Measurements from ENCODE around the gene ODAD2. TPM values are rescaled to one million over a fixed set of nuclear protein-coding genes. Genes with fewer than 3 reads are reported as not detected.
"Not testable (repeated sequence)": the region's sequence is repeated elsewhere in the genome, so short reads cannot be mapped to it uniquely, and the experiment has no call there.

ODAD2 gene
- total RNA-seq, 2 experiments from 2014 or later, result not detected

- DNase-seq (no peak), ATAC-seq (ENCODE audit: poor library complexity) (no peak)
- peaks cover 2% of the 10 kb centered on the region for H3K4me1 ChIP-seq (ENCODE audit: insufficient read depth, low read length)
- no peak for TF ChIP-seq CTCF (IDR thresholded peaks at IDR 0.05)
- H3K9me3 ChIP-seq (ENCODE audit: control insufficient read depth in 1 of 2, insufficient read depth in 1 of 2, low read length in 2 of 2), result no peaks in the 10 kb centered on the region
- H3K4me3 ChIP-seq (ENCODE audit: low read length), result no peak overlapping the region
- POLR2A ChIA-PET, result no interaction called here
- H3K27me3 ChIP-seq (ENCODE audit: control insufficient read depth in 1 of 2, insufficient read depth in 2 of 2, low read length in 2 of 2), result no peaks in the 10 kb centered on the region
- CTCF ChIA-PET, result no interaction called here
- no peak overlapping the region for H3K27ac ChIP-seq (ENCODE audit: low read depth in 1 of 2, low read length in 2 of 2)
- H3K27ac Mint-ChIP-seq, result no peak overlapping the region
- no peaks in the 10 kb centered on the region for H3K36me3 ChIP-seq (ENCODE audit: insufficient read depth, low read length)
- H3K4me3 Mint-ChIP-seq, result peak overlapping the region; percentile 25
- H3K9me3 Mint-ChIP-seq, result no peaks in the 10 kb centered on the region
- intact Hi-C loops (cut with DNase I, micrococcal nuclease), result no loop called here
- H3K27me3 Mint-ChIP-seq, result no peaks in the 10 kb centered on the region
- peaks cover 14% of the 10 kb centered on the region for H3K4me1 Mint-ChIP-seq (ENCODE audit: low read depth)
- H3K36me3 Mint-ChIP-seq (ENCODE audit: low read depth), result no peaks in the 10 kb centered on the region
These were observed 39.7 kb downstream of the ODAD2 start for GRCh38 chr10:27959093-27959715.

- H3K36me3 ChIP-seq (ENCODE audit: insufficient read depth, low read length); ATAC-seq (ENCODE audit: poor library complexity); H3K9me3 Mint-ChIP-seq; H3K9me3 ChIP-seq (ENCODE audit: control insufficient read depth in 1 of 2, insufficient read depth in 1 of 2, low read length in 2 of 2); intact Hi-C loops (cut with DNase I, micrococcal nuclease); H3K36me3 Mint-ChIP-seq (ENCODE audit: low read depth); H3K27ac Mint-ChIP-seq; H3K27me3 Mint-ChIP-seq; H3K27me3 ChIP-seq (ENCODE audit: control insufficient read depth in 1 of 2, insufficient read depth in 2 of 2, low read length in 2 of 2); POLR2A ChIA-PET; CTCF ChIA-PET; H3K27ac ChIP-seq (ENCODE audit: low read depth in 1 of 2, low read length in 2 of 2); H3K4me1 ChIP-seq (ENCODE audit: insufficient read depth, low read length): not testable (repeated sequence)
- Mint-ChIP-seq H3K4me1 (ENCODE audit: low read depth) (peaks cover 14% of the 10 kb centered on the region), H3K4me3 (peak overlapping the region; percentile 66)
- peak in 1 of 14 experiments; percentile 15 for DNase-seq
- H3K4me3 ChIP-seq (ENCODE audit: low read length), result peak overlapping the region; percentile 25
These were observed 40.5 kb downstream of the ODAD2 start for GRCh38 chr10:27958383-27958782.

GRCh38 chr10:27950242-27950564 is 48.7 kb downstream of the ODAD2 start:
- Mint-ChIP-seq H3K27ac (no peak overlapping the region), H3K9me3 (no peaks in the 10 kb centered on the region), H3K4me3 (no peak overlapping the region), H3K36me3 (ENCODE audit: low read depth) (no peaks in the 10 kb centered on the region), H3K4me1 (ENCODE audit: low read depth) (no peaks in the 10 kb centered on the region), H3K27me3 (peaks cover 2% of the 10 kb centered on the region)
- Histone ChIP-seq H3K4me3 (ENCODE audit: low read length) (no peak overlapping the region), H3K36me3 (ENCODE audit: insufficient read depth, low read length) (no peaks in the 10 kb centered on the region), H3K9me3 (ENCODE audit: control insufficient read depth in 1 of 2, insufficient read depth in 1 of 2, low read length in 2 of 2) (no peaks in the 10 kb centered on the region), H3K27ac (ENCODE audit: low read depth in 1 of 2, low read length in 2 of 2) (no peak overlapping the region), H3K4me1 (ENCODE audit: insufficient read depth, low read length) (no peaks in the 10 kb centered on the region), H3K27me3 (ENCODE audit: control insufficient read depth in 1 of 2, insufficient read depth in 2 of 2, low read length in 2 of 2) (no peaks in the 10 kb centered on the region)
- ChIA-PET CTCF (no interaction called here), POLR2A (no interaction called here)
- TF ChIP-seq CTCF (IDR thresholded peaks at IDR 0.05), result no peak
- DNase-seq (no peak), ATAC-seq (ENCODE audit: poor library complexity) (no peak)
- intact Hi-C loops (cut with DNase I, micrococcal nuclease), result no loop called here

- no peak overlapping the region for H3K4me3 Mint-ChIP-seq
- ChIA-PET POLR2A (no interaction called here), CTCF (no interaction called here)
- Histone ChIP-seq H3K4me3 (ENCODE audit: low read length) (no peak overlapping the region), H3K9me3 (ENCODE audit: control insufficient read depth in 1 of 2, insufficient read depth in 1 of 2, low read length in 2 of 2) (no peaks in the 10 kb centered on the region), H3K4me1 (ENCODE audit: insufficient read depth, low read length) (no peaks in the 10 kb centered on the region), H3K36me3 (ENCODE audit: insufficient read depth, low read length) (no peaks in the 10 kb centered on the region), H3K27ac (ENCODE audit: low read depth in 1 of 2, low read length in 2 of 2) (no peak overlapping the region), H3K27me3 (ENCODE audit: control insufficient read depth in 1 of 2, insufficient read depth in 2 of 2, low read length in 2 of 2) (no peaks in the 10 kb centered on the region)
- H3K27ac Mint-ChIP-seq, result no peak overlapping the region
- TF ChIP-seq CTCF (IDR thresholded peaks at IDR 0.05), result no peak
- H3K36me3 Mint-ChIP-seq (ENCODE audit: low read depth), result no peaks in the 10 kb centered on the region
- H3K4me1 Mint-ChIP-seq (ENCODE audit: low read depth), result no peaks in the 10 kb centered on the region
- H3K9me3 Mint-ChIP-seq, result no peaks in the 10 kb centered on the region
- ATAC-seq (ENCODE audit: poor library complexity), result no peak
- intact Hi-C loops (cut with DNase I, micrococcal nuclease), result no loop called here
- no peak for DNase-seq
- H3K27me3 Mint-ChIP-seq, result peaks cover 8% of the 10 kb centered on the region
These were observed 49.2 kb downstream of the ODAD2 start for GRCh38 chr10:27949528-27950241.

Data from CD4-positive, alpha-beta T cell (primary cell).